GDM1 (cell line): ENCODE results near the gene TLE1.

Source experiments
- DNase-seq: peaks from one replicate; lab custom pipeline; 2025; lab: John Stamatoyannopoulos, UW

The TLE1 gene

DNA sequence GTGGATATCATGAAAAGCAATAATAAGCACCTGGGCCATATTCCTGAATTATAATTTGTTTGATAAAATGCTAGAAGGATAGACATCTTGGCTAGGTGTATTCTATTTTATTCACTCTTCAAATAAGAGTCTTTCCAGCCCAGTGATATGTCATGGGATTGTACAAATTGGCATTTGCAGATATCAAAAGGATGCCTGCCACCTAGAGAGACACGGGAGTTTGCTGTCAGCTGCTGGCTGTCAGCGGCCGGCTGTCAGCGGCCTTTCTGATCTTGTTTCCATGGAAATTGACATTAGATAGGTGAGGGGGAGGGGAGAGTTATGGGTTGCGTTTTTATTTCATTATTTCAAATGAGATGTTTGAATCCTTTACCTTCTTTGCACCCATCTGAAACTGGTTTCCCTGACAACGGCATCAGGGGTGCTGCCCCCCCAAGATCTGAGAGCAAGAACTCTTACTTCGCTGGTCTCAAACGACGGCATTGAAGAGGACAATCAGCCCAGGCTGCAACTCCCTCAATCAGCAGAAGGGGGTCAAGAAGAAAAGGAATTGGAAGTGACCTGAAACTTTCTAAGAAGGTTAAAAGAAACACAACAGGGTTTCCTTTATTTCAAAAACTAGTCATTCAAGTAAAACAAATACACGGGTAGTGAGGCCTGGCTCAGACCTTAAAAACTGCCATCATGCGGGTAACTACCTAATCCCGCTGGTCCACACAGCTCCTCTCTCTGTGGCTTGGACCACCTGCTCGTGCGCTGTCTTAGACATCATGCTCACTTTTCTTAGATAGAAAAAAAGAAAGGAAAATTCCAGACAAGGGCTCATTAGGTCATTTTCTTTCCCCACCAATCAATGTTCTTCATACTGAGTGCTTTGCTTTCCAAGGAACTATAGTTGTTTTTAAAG lies 115.7 kb downstream of the TLE1 start:
- DNase-seq, result no peak

DNA sequence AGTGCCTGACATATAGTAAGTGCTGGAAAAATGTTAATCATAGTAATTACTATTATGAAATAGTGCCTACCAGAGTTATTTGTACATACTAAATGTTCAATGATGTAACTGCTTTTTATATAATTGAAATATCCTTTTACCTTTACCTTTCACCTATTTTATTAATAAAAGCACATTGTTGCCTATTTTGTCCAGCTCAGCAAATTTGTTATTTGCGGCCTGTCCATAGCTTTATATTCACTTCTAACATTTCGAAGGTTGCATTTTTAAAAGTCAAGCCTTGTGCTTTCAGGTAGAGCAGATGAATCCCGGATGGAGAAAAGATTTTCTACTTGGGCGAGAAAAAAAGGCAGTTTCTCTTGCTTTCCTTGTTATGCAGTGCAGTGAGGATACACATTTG lies 119.3 kb downstream of the TLE1 start:
- no peak for DNase-seq

DNA sequence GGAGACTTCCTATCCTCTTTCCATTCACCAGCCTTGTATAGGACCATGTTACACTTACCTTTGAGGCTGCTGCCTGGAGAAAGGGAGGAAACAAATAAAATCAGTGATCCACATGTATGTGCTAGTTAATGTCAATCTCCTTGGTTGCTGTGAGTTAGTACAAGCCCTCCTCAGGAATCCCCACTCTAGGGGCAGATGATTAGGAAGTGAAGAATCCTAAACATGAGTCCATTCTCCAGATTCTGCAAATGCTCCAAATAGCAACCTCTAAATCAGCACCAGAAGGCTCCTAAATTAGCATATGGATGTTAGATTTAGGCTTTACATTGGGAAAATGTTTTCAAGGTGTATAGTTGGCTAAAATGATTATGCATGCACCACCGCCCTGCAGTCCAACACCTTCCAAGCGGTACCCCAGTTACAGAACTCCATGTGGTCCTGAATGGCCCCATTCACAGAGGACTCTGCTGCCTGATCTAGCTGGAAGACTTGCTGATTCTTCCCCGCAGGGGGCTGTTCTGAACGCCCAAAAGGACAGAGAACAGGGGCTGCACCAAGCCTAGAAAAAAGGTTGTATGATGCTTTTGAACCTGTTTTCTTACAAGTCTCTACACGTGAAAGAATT lies 123.2 kb downstream of the TLE1 start:
- DNase-seq, result no peak

DNA sequence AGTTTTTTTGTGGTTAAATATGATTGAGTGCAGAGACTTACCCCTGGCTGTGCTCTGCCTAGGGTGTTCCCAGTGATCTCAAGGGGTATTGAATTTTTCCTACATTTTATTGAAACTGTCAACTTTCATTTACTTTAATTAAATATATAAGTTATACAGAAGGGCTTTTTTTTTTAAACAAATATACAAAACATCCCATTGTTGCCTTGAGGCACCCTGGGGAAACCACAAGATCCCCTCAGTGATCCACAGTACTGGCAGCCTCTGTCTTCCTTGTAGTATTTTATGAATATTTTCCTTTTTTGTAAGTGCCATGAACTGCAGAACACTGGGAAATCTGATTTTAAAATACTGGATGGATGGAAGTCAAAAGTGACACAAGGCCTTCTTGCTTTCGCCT lies 123.7 kb downstream of the TLE1 start:
- no peak for DNase-seq

DNA sequence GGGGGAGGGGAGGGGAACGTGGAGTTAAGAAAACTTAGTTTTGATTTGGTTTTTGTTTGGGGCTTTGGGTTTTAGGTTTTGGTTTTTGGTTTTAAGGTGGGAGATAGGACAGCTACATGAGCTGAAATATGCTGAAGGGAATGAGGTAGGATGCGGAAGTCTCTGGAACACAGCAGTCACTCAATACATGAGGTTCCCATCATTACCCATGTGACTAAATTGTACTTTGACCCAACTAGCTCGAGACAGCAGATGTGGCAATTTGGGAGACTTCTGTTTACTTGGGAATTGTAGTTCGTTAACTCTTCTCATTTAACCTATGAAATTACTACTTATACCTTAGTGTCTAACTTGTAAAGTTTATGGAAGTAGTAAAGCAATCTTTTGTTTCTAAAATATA lies 124.2 kb downstream of the TLE1 start:
- no peak for DNase-seq

DNA sequence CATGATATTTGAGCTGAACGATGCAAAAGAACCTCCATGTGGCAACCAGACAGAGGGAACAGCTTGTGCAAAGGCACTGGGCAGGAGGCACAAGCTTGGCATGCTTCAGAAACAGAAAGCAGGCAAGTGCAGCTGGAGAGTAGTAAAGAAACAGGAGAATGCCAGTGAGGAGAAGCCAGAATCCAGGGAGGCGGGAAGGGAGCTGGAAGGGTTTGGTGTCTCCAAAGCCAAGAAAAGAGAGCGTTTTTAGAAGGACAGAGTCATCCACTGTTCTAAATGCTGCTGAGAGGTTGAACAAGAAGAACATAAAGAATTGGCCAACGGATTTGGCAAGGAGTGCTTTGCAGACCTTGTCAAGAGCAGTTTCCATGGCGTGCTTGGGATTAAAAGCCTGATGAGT lies 124.7 kb downstream of the TLE1 start:
- DNase-seq, result no peak

DNA sequence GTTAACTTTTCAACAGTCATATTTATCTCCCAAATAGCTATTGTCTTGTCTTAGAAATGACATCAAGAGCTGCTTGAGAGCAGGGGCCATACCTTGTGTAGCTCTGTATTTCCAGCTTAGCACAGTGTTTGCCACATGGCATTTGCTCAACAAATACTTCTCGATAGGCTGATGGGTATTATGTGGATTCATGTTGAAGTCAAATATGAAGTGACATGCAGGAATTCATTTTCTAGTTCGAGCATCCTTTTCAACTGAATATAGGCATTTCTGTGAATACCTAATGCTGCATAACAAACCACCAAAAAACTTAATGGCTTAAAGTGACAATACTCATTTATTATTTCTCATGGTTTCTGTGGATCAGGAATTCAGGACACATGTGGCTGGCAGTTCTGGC lies 125.6 kb downstream of the TLE1 start:
- no peak for DNase-seq

DNA sequence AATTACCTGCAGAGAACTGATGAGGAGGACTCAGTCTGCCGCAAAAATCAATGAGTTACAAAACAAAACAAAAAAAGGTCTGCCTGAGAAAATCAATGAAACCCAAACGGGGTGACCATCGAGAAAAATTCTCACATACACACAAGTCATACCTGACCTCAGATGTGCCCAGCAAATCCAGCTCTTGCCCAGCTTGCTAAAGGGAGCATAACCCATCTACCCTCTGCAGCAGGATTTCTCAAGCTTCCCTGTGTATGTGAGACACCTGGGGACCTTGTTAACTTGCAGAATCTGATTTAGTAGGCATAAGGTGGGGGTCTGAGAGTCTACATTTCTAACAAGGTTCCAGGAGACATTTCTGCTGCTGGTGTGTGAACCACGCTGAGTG lies 126.3 kb downstream of the TLE1 start:
- DNase-seq, result no peak

DNA sequence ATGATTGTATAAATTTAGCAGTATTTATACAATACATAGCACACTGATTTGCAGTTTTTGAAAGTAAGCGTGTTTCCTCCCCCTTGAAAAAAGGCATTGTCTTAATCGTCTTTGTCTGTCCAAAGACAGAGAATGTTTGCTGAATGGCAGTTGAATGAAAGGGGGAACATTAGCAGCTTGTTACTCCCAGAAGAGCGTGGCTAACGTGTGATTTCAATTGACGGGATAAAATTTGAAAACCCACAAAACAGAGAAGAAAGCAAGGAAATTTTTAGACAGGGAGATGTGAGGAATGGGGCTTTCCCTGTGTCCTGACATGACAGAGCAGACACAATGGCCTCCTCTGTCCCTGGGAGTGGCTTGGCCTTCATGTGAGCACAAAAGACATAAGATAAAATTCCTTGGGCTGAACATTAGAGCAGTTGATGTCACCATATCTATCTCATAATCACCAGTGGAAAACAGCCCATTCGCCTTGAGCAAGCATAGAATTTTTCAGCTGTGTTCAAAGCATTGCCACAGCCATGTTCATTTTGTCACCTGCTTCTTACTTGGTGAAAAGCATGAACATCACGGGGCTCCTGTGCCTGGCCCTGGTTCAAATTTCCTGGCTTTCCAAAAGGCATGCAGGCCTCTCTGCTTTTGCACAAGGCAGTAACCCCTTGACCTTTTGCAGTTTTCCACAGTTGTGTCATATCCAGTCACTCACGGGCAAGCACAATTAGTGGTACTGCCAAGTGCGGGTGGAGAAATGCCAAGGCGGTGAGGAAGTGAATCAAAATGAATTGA lies 126.9 kb downstream of the TLE1 start:
- DNase-seq, result no peak

DNA sequence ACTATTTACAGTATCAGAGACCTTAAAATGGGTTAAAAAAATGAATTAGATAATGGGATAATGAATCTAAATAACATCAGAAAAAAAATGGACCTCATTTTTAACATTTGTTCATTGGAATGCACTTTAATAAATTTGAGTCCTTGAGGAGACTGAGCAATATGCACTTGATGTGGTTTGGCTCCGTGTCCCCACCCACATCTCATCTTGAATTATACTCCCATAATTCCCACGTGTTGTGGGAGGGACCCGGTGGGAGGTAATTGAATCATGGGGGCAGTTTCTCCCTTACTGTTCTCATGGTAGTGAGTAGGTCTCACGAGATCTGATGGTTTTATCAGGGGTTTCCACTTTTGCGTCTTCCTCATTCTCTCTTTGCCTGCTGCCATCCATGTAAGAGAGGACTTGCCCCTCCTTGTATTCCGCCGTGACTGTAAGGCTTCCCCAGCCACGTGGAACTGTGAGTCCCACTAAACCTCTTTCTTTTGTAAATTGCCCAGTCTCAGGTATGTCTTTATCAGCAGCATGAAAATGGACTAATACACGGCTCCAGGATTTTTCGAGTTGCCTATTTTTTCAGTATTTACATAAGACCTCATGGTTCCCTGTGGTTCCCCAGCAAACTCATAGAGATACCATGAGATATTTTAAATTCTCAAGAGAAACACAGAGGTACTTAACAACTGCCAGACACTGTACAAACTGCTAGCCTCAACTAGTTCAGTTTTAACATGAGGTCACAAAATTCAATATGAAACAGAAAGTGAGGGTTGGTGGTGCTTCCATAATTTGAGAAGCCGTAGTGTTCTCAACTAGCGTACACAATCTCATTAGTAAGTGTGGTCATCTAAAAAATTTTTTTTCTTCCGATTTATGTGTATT lies 128.3 kb downstream of the TLE1 start:
- DNase-seq, result no peak

DNA sequence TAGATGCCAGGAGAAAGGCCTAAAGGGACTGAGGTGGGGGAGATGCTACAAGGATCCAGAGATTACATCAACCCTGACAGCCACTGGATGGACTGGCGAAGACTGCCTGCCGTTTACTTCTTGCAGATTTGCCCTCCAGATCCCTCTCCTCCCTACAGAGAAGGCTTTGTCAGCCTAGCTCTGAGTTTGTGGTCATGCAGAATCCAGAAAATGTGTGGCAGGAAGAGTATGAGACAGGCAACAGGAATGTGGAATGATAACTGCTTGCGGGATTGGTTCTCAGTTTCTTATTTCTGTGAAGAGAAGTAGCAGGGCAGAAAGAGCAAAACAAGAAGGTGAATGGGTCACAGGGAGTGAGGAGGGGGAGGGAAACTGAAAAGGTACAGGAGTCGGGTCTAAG lies 129.6 kb downstream of the TLE1 start:
- no peak for DNase-seq

DNA sequence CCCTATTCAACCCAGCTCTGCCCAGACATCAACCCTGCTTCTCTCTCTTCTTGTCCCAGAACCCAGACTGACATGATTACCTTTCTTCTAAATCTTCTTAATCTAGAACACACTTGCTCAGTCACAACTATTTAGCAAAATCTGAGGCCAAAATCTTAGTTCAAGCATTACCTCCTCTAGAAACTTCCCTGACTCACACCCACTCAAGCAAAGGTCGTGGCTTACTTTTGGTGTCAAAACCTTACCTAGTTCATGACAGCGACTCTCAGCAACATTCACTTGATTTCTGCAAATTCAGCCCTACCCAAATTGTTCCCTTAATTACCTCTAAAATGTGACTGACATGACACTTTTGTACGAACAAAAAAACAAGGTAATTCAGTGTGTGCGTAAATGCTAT lies 130.2 kb downstream of the TLE1 start:
- no peak for DNase-seq

DNA sequence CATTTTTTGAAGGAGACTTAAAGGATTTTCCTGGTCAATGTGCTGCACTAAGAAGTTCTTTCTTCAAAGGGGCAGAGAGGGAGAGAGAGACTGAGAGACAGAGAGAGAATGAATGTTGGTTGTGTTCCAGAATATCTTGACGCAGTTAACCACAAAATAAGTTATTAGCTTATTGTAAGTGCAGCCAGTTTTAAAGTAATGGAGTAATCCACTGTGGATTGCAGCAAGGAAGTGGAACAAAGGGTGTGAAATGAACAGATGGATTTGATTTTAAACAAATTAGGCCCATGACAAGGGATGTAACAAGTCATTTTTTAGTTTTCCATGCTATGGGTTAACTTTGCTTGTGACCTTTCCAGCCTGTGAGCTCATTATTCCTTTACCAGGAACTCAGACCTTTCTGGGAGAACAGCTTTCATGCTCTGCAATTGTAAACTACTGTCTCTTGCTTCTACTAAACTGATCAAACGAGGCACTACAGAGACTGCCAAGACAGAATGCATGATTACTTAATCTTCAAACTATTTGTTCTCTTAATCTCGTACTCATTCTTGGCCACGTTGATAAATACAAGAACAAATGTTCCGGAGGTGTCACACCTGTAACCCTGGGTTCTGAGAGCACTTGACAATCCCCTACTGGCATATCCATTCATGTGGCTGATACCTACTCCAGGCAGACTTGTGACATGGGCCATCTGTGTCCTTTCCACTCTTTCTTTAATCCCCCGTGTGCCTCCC lies 131.1 kb downstream of the TLE1 start:
- DNase-seq, result no peak

DNA sequence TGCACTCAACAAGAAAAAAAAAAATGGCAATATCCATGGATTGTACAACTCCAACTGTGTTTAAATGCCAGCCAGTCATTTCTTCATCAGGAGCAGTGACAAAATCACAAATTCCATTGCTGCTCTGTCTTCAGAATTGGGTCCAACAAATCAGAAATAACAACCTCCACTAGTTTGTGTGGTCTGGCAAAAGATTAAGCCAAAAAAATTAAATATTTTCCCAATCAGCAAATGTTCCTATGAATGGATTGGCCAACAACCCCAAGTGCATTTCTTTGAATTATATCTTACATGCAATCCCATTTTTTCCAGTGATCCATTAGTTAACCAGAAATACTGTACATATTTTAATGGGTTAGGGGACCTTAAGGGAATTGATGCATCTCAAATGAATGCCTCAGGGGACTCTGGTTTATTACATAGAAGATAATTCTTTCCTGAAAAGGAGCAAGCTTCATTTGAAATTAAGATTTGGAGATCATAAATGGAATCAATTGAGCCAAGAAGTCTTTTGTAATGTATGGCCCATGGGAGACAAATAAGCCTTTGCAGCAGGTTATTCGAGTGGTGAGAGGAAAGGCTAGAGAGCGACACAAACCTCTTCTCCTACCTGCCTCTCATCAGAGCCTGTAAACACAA lies 131.8 kb downstream of the TLE1 start:
- no peak for DNase-seq

DNA sequence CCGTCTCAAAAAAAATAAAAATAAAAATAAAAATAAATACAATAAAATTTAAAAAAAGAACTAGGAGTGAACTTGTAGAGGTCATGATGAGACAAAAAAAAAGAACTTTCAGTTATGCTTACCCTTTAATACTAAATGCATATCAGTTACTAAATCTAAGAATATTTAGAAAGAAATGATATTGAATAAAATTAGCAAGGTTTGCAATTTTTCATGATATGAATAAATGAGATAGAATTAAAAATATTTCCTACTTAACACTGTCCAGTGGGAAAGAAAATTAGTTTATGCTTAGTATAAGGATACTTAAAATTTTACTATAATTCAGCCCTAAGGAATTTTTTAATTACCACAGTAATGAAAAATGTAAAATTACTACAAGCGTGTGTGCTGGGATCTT lies 132.4 kb downstream of the TLE1 start:
- DNase-seq, result no peak

DNA sequence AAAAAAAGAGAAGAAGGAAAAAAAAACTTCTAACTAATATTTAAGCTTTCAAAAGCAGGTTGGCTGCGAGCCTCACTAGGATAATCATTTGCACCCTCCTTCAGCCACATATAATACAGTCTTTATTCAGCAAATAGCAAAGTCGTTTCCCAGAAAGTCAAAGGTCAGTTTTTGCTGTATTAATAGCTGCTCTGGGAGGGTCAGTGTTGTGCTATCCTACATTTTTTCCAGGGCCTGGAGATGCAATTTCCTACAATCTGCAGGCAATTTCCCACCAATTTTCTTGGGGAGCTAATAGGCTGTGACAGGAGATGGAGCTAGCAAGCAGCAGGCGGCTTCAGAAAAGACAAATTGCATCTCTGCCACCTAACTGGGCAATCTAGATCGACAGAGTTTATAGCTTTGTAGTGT lies 136.8 kb downstream of the TLE1 start:
- DNase-seq, result no peak

DNA sequence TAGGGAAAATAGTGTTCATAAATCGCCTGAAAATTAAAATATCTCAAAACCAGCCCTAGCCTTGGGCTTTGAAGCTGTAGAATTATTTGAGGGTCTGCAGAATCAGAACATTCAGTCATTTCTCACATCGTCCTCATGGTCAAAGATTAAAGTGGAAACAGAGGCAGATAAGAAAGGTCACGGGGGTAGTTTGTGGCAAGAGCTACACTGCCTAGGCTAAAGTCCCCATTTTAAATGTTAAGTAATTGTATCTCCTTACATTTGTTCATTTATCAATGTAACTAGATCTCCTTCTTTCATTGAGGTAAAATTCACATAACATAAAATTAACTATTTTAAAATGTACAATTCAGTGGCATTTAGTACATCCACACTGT lies 139.2 kb downstream of the TLE1 start:
- DNase-seq, result no peak

DNA sequence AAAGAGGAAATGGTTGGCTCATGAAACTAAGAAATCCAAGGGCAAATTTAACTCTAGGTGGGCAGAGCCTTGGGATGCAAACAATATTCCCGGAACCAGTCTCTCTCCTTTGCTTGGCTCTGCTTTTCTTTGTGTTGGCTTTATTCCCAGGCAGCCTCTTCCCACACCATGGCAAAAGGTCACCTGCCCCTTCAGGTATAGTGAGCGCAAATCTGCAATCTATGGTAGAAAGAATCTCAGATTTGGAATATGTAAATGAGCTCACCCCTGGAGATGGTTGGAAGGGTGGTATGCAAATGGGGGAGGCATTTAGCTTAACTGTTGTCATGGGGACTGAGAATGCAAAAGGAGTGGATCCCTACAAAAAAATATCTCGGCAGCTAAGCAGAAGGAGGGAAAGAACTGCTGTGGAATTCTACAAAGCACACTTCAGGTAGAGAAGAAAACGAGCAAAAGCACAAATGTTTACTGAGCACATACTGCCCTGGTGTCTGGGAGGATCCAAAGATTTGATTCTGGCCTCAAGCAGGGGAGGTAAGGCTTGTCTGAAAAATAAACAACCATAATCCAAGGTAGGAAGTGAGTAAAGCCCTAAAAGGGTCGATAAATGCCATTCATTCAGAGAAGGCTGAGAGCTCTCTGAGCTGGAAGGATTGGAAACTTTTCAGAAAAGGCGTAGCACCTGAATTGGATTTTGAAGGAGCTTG lies 139.7 kb downstream of the TLE1 start:
- DNase-seq, result no peak

DNA sequence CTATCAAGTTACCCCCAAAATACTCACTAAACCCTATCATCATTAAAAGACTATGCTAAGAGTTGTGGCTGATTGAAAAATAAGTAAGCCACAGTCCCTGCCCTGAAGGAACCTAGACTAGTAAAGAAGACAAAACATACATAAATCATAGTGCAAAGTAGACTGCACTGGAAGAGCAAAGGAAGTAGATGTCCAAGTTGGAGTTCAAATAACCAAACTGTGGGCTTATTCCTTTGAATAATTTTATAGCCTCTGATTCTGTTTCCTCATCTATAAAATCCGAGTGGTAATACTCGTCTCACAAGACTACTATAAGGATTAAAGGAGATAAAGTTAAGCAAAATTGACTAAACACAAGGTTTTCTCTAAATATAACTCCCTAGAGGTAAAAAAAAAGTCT lies 140.4 kb downstream of the TLE1 start:
- no peak for DNase-seq

DNA sequence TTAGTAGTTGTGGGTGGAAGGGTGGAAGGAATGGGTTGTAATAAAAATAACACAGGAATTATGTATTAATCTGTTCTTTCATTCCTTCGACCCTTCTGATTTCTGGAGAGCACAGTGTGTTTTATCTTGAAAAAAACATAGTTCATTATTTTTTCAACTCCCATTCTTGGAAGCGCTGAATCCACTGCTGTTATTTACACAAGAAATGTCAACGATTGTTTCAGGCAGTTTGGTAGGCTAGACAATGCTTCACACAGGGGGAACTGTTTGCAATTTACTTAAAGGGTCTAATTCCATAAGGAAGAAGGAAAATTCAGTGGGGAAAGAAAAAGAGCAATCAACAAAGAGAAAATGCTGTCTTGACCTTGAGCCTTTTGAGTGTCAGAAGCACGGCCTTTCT lies 142.9 kb downstream of the TLE1 start:
- no peak for DNase-seq
